GM19452 (cell line): ENCODE results near the gene TSC1.

Experiments used
- ATAC-seq: cut with Tn5 transposase; IDR thresholded peaks from one replicate; pipeline ENCODE4 v1.9.1; 2021; ENCODE audit not compliant: unreplicated experiment

TSC1 gene

GRCh38 chr9:132864691-132865090, 79.7 kb downstream of the TSC1 start:
- no peak for ATAC-seq

GRCh38 chr9:132864277-132864676, 80.1 kb downstream of the TSC1 start:
- ATAC-seq = no peak

GRCh38 chr9:132863096-132863495, 81.3 kb downstream of the TSC1 start:
- no peak for ATAC-seq

GRCh38 chr9:132862533-132862932, 81.9 kb downstream of the TSC1 start:
- no peak for ATAC-seq

GRCh38 chr9:132861666-132862065, 82.8 kb downstream of the TSC1 start:
- no peak for ATAC-seq

- ATAC-seq = no peak
Measured at GRCh38 chr9:132858751-132859150, 85.7 kb downstream of the TSC1 start.

- no peak for ATAC-seq
Measured at GRCh38 chr9:132857616-132858342, 86.6 kb downstream of the TSC1 start.

GRCh38 chr9:132857031-132857430, 87.4 kb downstream of the TSC1 start:
- ATAC-seq = no peak

- ATAC-seq = no peak
Measured at GRCh38 chr9:132855904-132856303, 88.5 kb downstream of the TSC1 start.

GRCh38 chr9:132854832-132855231, 89.6 kb downstream of the TSC1 start:
- ATAC-seq = no peak

GRCh38 chr9:132853482-132853881, 90.9 kb downstream of the TSC1 start:
- no peak for ATAC-seq

- no peak for ATAC-seq
Measured at GRCh38 chr9:132849185-132849706, 95.2 kb downstream of the TSC1 start.

- no peak for ATAC-seq
Measured at GRCh38 chr9:132846918-132847515, 97.4 kb downstream of the TSC1 start.

GRCh38 chr9:132846109-132846917, 98.1 kb downstream of the TSC1 start:
- no peak for ATAC-seq

- no peak for ATAC-seq
Measured at GRCh38 chr9:132842124-132843044, 102.0 kb downstream of the TSC1 start.
